Stimulated activated CD4-positive, alpha-beta T cell treated with anti-CD3 and anti-CD28 coated beads, Interleukin-2, amount 100 ng/mL, for 48 hours (primary cell): ENCODE results near the gene NHP2.
A peak's percentile ranks its signal among the peaks of the same experiment; 100 is the strongest.
"Not testable (repeated sequence)": the region's sequence is repeated elsewhere in the genome, so short reads cannot be mapped to it uniquely, and the experiment has no call there.

Experiments
- DNase-seq, 2 donors: peaks; one replicate each; pipeline ENCODE4 v3.0.0-alpha.2; 2020

The NHP2 gene

DNA sequence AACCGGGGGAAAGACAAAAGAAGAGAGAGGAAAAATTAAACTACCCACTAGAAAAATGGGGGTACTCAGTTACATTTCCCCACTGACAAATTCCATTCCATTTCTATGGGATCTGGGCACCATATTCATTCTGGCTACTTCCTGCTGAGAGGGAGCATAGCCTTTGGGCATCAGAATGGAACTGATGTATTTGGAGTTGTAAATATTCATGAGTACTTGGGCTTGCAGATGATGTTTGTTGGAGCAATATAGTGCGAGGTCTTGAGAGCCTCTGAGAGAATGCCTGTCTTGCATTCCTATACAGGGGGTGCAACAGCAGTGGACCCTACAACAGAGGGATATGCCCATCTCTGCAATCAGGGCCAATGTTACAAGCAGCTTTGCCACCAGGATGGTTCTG, 16.8 kb upstream of the NHP2 start:
- no peak for DNase-seq

- no peak for DNase-seq
Measured at GRCh38 chr5:178165581-178165980, 11.9 kb upstream of the NHP2 start.

GRCh38 chr5:178163772-178164735, 10.4 kb upstream of the NHP2 start:
- peak; percentile 96 to 97 for DNase-seq

DNA sequence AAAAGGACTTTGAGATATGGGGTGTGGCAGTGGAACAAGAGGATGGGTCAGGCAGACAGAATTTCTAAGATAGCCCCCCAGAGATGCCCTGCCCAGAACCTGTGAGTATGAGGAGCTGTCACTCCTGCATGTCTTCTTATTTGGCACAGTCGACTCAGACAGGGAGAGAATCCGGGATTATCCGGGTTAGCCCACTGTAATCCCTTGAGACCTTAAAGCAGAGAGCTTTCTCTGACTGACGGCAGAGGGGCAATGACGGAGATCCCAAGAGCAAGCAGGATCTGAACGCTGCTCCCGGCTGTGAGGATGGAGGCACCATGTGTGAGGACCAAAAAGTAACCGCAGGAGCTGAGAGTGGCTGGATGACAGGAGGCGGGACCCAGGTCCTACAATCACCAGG, 8.8 kb upstream of the NHP2 start:
- no peak for DNase-seq

DNA sequence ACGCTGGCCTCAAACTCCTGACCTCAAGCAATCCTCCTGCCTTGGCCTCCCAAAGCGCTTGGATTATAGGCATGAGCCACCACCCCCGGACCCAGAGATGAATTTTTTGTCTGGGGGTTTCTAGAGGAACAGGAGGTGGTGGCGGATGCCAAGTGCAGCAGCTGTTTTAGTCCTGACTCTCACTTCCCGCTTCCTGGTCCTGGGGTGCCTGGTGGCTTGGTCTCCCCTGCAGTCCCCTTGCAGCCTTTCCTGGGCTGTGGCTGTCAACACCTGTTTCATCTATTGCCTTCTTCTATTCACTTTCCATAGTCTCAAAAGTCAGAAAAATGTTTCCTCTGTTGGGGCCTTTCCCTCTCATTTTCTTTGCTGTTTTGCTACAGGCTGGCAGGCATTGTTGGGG, 6.5 kb upstream of the NHP2 start:
- no peak for DNase-seq

- DNase-seq: no peak
Measured at GRCh38 chr5:178155065-178155464, 1.4 kb upstream of the NHP2 start.

GRCh38 chr5:178152491-178153444, 917 bp downstream of the NHP2 start:
- no peak for DNase-seq

GRCh38 chr5:178150977-178151734, 2.5 kb downstream of the NHP2 start:
- DNase-seq: no peak

DNA sequence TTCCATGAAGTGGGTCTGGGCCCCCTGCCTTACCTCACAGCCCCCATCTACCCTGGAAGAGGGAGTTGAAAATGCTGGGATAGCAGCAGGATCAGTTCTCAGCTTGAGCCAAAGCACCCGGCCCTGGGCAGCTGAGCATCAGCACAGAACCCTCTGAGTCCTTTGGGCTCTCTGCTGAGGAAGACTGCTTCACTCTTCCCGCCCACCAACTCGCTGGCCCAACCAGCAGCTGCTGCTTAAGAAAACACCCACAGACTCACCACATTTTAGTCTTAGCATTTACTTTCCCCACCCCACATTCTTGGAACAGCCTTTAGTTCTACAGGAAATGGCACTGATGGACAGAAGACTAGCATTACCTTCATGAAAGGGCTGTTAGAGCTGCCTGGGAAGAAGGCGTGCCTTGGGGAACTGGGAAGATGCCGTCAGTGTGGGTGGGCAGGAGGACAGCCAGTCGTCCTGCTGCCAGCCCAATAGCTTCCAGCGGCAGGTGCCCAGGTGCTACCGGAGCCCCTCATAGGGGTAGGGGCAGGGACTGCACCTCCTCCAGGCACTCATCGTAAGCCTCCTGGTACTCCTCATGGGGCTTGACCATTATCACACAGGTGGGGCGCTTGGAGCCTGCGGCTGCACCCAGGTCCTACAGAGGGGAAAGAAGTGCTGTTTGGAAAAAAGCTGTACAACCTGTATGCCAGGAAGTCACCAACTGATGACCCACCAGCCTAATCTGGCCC, 4.3 kb downstream of the NHP2 start:
- DNase-seq: no peak

DNA sequence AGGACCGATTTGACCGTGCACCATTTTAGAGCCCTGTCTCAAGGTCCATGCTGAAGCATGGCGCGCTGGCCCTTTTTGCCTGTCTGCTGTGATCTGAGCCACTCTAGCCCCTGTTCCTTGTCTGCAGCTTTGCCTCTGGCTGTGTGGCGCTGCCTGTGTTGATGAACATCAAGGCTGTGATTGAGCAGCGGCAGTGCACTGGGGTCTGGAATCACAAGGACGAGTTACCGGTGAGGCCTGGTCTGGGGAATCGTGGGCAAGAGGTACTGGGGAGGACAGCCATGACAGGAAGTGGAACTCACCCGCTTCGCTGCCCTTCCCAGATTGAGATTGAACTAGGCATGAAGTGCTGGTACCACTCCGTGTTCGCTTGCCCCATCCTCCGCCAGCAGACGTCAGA, 6.3 kb downstream of the NHP2 start:
- DNase-seq: no peak

- DNase-seq: peak; percentile 60 to 62
Measured at GRCh38 chr5:178145965-178146820, 7.5 kb downstream of the NHP2 start.

DNA sequence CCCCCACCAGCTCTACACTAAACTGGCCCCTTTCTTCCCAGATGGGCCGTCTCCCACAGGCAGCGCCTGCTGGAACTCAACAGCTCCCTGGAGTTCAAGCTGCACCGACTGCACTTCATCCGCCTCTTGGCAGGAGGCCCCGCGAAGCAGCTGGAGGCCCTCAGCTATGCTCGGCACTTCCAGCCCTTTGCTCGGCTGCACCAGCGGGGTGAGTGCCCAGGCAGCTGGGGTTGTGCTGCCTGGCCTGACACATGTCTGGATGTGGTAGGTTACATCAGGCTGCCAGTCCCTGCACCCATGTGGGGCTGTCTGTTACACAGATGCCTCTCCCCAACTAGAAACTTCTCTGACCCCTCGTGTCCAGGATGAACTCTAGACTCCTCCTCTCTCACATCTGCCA, 9.8 kb downstream of the NHP2 start:
- DNase-seq: no peak

GRCh38 chr5:178143246-178143645, 10.4 kb downstream of the NHP2 start:
- no peak for DNase-seq

GRCh38 chr5:178142642-178143041, 11.0 kb downstream of the NHP2 start:
- no peak for DNase-seq

DNA sequence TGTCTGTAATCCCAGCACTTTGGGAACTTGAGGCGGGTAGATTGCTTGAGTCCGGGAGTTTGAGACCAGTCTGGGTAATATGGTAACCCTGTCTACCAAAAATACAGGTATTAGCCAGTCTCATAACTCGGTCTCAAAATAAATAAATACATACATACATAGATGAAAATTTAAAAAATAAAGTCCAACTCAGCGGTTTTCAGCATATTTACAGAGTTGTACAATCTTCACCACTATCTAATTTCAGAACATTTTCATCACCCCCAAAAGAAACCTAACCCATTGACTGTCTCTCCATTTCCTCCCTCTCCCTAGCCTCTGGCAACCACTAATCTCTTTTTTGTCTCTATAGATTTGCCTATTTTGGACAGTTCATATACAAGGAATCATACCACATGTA, 12.1 kb downstream of the NHP2 start:
- DNase-seq: no peak

GRCh38 chr5:178137991-178138390, 15.7 kb downstream of the NHP2 start:
- no peak for DNase-seq

- DNase-seq: no peak
Measured at GRCh38 chr5:178136990-178137389, 16.7 kb downstream of the NHP2 start.

DNA sequence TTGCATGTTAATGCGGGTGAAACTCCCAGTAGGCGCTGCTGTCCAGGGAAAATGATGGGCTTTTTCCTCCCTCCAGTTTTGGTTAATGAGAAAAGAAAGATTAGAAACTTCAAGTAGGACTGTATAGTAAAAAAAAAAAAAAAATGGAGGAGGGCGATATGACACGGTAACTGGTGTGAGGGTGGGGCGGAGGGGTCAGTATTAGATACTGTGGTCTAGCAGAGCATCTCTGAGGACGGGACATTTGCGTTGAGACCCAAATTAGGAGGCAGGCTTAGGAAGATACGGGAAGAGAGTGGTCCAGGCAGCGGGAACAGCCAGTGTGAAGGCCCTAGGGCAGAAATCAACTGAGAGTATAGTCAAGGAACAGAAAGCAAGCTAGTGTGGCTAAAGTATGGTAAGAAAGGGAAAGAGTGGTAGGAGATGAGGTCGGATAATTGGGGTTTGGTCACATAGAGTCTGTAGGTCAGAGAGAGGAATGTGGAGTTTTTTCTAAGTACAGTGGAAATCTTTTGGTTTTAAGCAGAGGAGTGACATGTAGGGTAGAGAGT, 22.2 kb downstream of the NHP2 start:
- no peak for DNase-seq

DNA sequence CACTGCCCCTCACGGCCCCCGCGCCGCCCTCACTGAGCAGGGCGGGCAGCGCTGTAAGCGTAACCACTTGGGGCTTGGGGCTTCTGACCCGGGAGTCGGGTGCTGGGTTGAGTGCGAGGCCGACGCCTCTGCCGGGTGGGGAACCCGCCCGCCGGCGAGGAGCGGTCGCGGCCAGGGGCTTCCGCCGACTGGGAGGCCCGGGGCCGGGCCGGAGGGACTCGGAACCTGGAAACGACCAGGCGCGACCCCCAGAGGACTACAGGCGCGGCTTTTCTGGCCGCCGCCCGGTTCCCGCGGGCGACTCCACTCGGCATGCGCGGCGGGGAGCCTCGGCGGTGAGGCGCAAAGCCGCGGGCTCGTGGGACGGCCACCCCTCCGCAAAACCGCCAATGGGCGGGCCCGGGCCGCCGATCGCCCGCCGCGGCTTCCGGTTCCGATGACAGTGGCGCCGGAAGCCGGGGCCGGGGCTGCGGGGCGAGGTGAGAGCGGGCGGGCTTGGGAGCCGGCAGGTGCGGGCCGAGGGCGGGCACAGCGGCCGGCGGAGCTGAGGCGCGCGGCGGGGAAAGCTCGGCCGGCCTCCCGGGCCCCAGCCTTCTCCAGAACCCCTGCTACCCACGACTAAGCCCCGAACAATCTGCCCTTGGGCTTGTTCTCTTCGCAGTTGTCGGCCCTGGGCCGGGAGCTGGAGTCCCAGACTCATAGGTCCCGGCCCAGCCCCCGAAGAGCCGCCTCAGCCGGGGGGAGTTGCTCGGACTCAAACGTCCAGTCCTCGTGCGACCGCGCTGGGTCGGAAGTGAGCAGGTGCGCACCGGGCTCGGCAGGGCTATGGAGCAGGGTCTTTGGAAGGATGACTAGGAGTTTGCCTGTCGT, 22.9 kb downstream of the NHP2 start, which contains the start of gene RMND5B:
Gene RMND5B (plus strand): TSS at position 439 of the 870 bp plus-strand sequence. CDS start 7,106 bp downstream, outside the sequence.
- DNase-seq: peak; percentile 74 to 84

- not testable (repeated sequence) for DNase-seq
Measured at GRCh38 chr5:178130234-178130575, 23.5 kb downstream of the NHP2 start.
